Occipital lobe (tissue), 3 donors: ENCODE results near the gene PRAC2. TPM values are rescaled to one million over a fixed set of nuclear protein-coding genes. Genes with fewer than 3 reads are reported as not detected.

Source experiments
- DNase-seq: peaks from one replicate; lab custom pipeline; 2025; lab: John Stamatoyannopoulos, UW
- small RNA-seq: library from RNA; depleted of rRNA; stranded (forward); fragments of <200 nt; gene quantifications from one replicate; pipeline ENCODE3, GENCODE V24; 2014
- total RNA-seq: library from RNA; depleted of rRNA; stranded (reverse); fragments of >200 nt; gene quantifications from one replicate; pipeline ENCODE4 v1.2.3, GENCODE V29; 2014

The PRAC2 gene
- total RNA-seq, 1 donor from 2014 or later = not detected

- no peak for DNase-seq
Measured at GRCh38 chr17:48753794-48754499, 31.0 kb downstream of the PRAC2 start.

- DNase-seq = no peak
Measured at GRCh38 chr17:48754500-48755261, 31.7 kb downstream of the PRAC2 start.

DNA sequence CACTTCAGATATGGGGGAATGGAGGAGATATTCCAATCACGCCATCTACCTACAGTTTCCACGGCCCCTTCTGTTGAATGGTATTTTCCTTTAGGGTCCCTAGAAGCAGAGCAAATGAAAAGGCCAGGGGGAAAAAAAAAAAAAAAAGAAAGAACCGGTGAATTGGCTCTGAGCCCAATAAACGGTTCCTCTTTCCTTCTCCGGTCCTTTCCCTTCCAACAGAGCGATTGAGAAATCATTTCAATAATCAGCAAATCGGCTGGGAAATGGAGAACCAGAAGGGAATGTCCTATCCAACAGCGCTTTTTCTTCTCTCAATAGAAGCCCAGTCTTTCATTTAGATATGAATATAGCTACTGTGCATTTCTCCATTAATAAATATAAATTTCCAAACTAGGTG, 32.4 kb downstream of the PRAC2 start:
- DNase-seq = no peak

DNA sequence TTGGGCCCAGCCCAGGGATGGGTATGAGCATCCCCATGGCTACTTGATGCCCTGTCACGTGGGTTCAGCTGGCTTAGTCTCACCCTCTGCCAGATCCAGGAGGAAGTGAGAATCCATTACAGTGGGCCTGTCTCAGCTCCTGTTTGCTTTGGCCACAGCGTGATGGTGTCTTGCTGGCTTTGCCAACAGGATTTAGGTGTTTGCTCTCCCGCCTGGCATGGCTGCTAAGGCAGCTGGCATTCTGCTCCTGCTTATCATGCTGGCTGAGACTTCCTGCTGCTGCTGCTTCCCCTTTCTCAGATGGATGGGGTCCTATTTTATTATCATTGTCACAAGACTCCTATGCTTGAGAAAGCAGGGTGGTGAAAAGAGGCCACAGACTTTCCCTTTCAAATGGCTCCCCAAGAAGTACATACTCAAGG, 33.9 kb downstream of the PRAC2 start:
- no peak for DNase-seq

DNA sequence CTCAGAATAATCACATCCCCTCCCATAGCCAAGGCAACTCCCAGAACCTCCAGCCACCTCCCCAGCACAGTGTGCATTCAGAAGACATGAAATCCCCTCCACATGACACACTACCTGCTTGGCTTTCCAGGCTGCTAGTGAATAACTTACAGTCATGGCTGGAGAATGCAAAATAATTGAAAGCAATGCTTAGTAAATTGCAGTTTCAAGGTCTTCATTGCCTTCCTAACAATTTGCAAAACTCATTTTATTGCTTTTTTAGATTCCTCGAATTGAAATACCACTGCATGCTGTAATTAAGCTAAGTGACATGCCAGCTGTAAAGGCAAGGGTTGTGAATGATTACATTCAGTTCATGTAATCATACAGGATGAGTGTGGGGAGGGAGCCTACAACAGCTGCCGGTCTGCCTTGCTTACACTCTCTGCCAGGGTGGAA, 34.6 kb downstream of the PRAC2 start:
- DNase-seq = no peak

DNA sequence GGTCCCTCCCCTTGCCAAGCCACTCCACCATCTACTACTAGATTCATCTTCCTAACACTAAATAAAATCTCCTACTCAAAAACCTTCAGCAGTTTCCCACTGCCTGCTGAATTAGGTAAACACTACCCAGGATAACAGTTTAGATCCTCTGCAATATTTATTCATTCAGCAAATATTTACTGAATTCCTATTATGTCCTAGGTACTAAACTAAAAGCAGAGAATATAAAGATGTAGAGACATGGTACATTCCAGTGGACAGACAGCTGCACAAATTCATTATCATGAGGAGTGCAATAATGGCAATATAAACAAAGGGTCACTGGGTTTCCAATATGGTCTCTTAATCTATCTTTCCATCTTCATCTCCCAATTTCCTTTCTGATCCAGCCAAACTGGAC, 36.3 kb downstream of the PRAC2 start:
- no peak for DNase-seq

DNA sequence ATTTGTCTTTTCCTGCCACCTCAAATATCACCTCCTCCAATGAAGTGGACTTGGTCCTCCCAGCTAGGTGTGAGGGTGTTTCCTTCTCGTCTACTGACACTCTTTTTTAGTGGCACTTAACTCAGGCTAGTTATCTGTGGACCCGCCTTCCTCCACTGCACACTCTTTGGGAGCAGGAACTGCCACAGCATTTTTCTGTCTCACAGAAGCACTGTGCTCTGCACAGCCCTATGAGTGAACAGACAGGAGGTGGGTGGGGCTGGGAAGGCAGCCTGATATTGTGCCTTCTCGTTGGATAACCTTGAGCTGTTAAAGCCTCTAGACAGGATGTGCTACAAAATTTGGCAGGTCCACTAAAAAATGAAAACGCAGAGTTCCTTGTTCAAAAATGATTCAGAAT, 37.4 kb downstream of the PRAC2 start:
- DNase-seq = no peak

GRCh38 chr17:48761114-48761513, 38.1 kb downstream of the PRAC2 start:
- no peak for DNase-seq

DNA sequence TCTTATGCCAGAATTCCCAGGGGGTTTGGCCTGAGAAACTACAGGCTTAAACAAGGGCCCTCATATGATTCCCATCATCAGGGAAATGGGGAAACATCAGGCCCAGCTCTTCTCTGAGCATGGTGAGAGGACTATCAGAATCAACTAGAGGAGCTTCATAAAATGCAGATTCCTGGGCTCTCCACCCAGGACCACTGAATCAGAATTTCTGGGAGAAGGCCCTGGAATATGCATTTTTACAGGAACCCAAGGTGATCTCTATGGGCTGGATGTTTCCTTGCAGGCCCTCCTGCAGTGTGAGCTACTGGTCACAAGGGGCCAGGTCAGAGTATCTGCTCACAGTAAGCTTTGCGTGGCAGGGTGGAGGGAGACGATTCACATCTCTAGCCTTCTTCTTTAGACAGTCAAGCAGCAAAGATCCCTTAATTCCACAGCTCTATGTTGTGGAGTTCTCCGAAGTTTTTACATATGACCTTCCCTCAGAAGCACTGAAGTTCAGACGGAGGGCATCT, 44.3 kb downstream of the PRAC2 start:
- DNase-seq = no peak

DNA sequence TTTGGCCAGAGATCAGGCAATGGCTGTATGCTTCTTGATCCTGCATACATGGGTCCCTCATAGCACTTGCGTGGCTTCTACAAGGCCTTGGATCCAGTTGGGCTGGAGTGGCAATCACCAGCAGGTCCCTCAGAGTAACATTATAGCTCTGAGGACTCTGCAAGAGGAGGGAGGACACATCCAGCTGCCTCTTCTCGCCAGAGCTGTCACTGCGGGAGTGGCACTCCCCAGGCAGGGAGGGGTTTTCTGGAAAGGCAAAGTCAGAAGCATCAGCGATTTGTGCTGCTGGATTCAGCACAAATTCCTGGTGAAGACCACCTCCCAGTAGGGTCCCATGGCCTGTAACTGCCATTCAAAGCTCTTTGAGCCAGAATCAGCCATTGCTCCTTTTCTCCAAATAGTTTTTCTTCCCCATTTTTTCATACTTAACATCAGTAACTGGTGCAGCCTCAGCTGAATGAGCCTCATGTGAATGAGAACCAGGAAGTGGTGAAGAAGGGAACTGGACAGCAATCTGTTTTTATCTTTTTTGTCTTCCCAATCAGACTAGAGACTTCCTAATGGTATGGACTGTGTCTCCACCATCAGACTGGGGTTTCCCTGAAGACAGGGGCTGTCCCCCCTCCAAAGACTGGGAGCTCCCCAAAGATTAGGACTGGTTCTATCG, 46.2 kb downstream of the PRAC2 start:
- no peak for DNase-seq

GRCh38 chr17:48770954-48771353, 48.0 kb downstream of the PRAC2 start:
- no peak for DNase-seq

DNA sequence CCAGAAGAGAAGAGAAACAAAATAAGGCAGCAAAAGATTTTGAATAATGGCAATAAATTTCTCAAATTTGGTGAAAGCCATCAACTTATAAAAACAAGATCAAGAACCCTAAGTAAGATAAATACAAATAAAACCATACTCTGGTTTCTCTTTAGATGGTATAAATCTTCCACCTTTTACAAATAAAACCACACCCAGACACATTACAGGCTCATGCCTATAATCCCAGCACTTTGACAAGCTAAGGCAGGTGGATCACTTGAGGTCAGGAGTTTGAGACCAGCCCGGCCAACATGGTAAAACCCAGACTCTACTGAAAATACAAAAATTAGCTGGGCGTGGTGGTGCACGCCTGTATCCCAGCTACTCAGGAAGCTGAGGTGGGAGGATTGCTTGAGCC, 50.3 kb downstream of the PRAC2 start:
- DNase-seq = no peak

Small RNA genes within 50 kb of the gene (small RNA-seq; reads per million reads assigned to genes)
- gene AC091179.2 (not detected), gene COX6B1P2 (not detected), gene MIR3185 (not detected), gene RF02132 (not detected), gene RF02133 (not detected), gene RN7SL125P (not detected)

Other genes with a start within 250 kb of the PRAC2 start
- gene HOXB1, start 192.2 kb upstream of the PRAC2 start, total RNA-seq = not detected
- gene HOXB2, start 178.1 kb upstream of the PRAC2 start, total RNA-seq = 0.16 TPM
- not detected for gene HOXB4, start 144.8 kb upstream of the PRAC2 start, total RNA-seq
- not detected for gene HOXB3, start 132.9 kb upstream of the PRAC2 start, total RNA-seq
- gene HOXB5, start 129.4 kb upstream of the PRAC2 start, total RNA-seq = not detected
- gene HOXB6, start 118.2 kb upstream of the PRAC2 start, total RNA-seq = not detected
- not detected for gene HOXB7, start 112.2 kb upstream of the PRAC2 start, total RNA-seq
- not detected for gene HOXB8, start 107.9 kb upstream of the PRAC2 start, total RNA-seq
- not detected for gene HOXB9, start 96.8 kb upstream of the PRAC2 start, total RNA-seq
- not detected for gene PRAC1, start 667 bp upstream of the PRAC2 start, total RNA-seq
- gene HOXB13, start 5.6 kb downstream of the PRAC2 start, total RNA-seq = 0.16 TPM
- 0.16 TPM for gene TTLL6, start 94.0 kb downstream of the PRAC2 start, total RNA-seq
- gene CALCOCO2, start 107.8 kb downstream of the PRAC2 start, total RNA-seq = 17.9 TPM
- gene ATP5MC1, start 169.6 kb downstream of the PRAC2 start, total RNA-seq = 19.0 TPM
- gene UBE2Z, start 185.2 kb downstream of the PRAC2 start, total RNA-seq = 60.0 TPM
- gene SNF8, start 221.7 kb downstream of the PRAC2 start, total RNA-seq = 38.4 TPM
- not detected for gene GIP, start 245.4 kb downstream of the PRAC2 start, total RNA-seq